Fibroblast of lung (primary cell): ENCODE results near the gene SNN. TPM values are rescaled to one million over a fixed set of nuclear protein-coding genes. Genes with fewer than 3 reads are reported as not detected.

ENCODE experiments used
- DNase-seq, 2 donors: peaks; one replicate each; pipeline versions ENCODE4 v3.0.0 to v3.0.0-alpha.2; 2010; ENCODE audit warnings: low read depth in 2 of 2
- H2AFZ ChIP-seq: 2 replicates; pipeline ENCODE4 v1.5.1; 2012; ENCODE audit warnings: low read length, control low read depth, inconsistent platforms
- H3K27ac ChIP-seq: 2 replicates; pipeline ENCODE4 v1.5.1; 2011; ENCODE audit warnings: low read length, control low read depth; ENCODE audit not compliant: insufficient read depth
- H3K27me3 ChIP-seq: 2 replicates; pipeline ENCODE4 v1.5.1; 2011; ENCODE audit warnings: mild to moderate bottlenecking, low read length; ENCODE audit not compliant: control insufficient read depth, insufficient read depth
- H3K36me3 ChIP-seq: 2 replicates; pipeline ENCODE4 v1.5.1; 2011; ENCODE audit warnings: low read length; ENCODE audit not compliant: control insufficient read depth, insufficient read depth
- H3K4me1 ChIP-seq: 2 replicates; pipeline ENCODE4 v1.5.1; 2011; ENCODE audit warnings: low read length; ENCODE audit not compliant: control insufficient read depth, insufficient read depth; ENCODE audit errors: extremely low read depth
- H3K4me2 ChIP-seq: 2 replicates; pipeline ENCODE4 v1.5.1; 2011; ENCODE audit warnings: low read length, control low read depth; ENCODE audit not compliant: insufficient read depth; ENCODE audit errors: extremely low read depth
- H3K4me3 ChIP-seq, 4 experiments: fragments of 200-600 bp in 1 of 4; sonication (generic) in 1 of 4; replicated peaks in 1 of 4; 2 replicates each; pipeline ENCODE4 v1.5.1; 2011 to 2016; ENCODE audit warnings: low read length in 4 of 4, low read depth in 3 of 4, mild to moderate bottlenecking in 3 of 4, control low read depth in 2 of 4, inconsistent platforms in 1 of 4, mixed read lengths in 1 of 4; ENCODE audit not compliant: insufficient read depth in 1 of 4; ENCODE audit errors: control extremely low read depth in 1 of 4
- H3K79me2 ChIP-seq: 2 replicates; pipeline ENCODE4 v1.5.1; 2012; ENCODE audit warnings: mild to moderate bottlenecking, low read length, inconsistent platforms; ENCODE audit not compliant: control insufficient read depth, insufficient read depth
- H3K9ac ChIP-seq: 2 replicates; pipeline ENCODE4 v1.5.1; 2011; ENCODE audit warnings: mild to moderate bottlenecking, low read length, control low read depth; ENCODE audit not compliant: insufficient read depth
- H3K9me3 ChIP-seq: 2 replicates; pipeline ENCODE4 v1.5.1; 2012; ENCODE audit warnings: low read depth, low read length; ENCODE audit not compliant: control insufficient read depth, insufficient read depth
- H4K20me1 ChIP-seq: 2 replicates; pipeline ENCODE4 v1.5.1; 2011; ENCODE audit warnings: low read length; ENCODE audit not compliant: control insufficient read depth, insufficient read depth; ENCODE audit errors: extremely low read depth
- CTCF ChIP-seq, 2 donors: IDR thresholded peaks in 1 of 2; conservative IDR thresholded peaks in 1 of 2; 1 replicate in 1 of 2; 2 replicates in 1 of 2; pipeline ENCODE4 v1.5.1; 2011 to 2012; ENCODE audit warnings: low read length in 2 of 2, control low read depth in 1 of 2, inconsistent platforms in 1 of 2, low read depth in 1 of 2, mild to moderate bottlenecking in 1 of 2
- EZH2 ChIP-seq: IDR thresholded peaks from 2 replicates; pipeline ENCODE4 v1.5.1; 2012; ENCODE audit warnings: low read length, control low read depth, mild to moderate bottlenecking; ENCODE audit errors: missing control alignments
- polyA plus RNA-seq, 2 donors: library from polyadenylated mRNA; depleted of rRNA in 1 of 2; stranded (reverse) in 1 of 2; unstranded in 1 of 2; fragments of >200 nt; gene quantifications; 2 replicates each; pipeline ENCODE4 v1.2.1, GENCODE V29; 2011 to 2012; ENCODE audit warnings: missing spikeins in 1 of 2
- total RNA-seq: library from RNA; depleted of rRNA; stranded (reverse); fragments of >200 nt; gene quantifications from 2 replicates; pipeline ENCODE4 v1.2.1, GENCODE V29; 2014

SNN gene
- total and polyA plus RNA-seq, 2 donors (not counting 1 experiment from before 2014, with no cell fraction given), result 17.5 to 24.9 TPM

GRCh38 chr16:11674001-11674817 lies 6.0 kb downstream of the SNN start:
- no peaks in the 10 kb centered on the region for H3K9me3 ChIP-seq
- H3K27me3 ChIP-seq, result no peaks in the 10 kb centered on the region
- TF ChIP-seq EZH2, result no peak
- TF ChIP-seq CTCF (conservative IDR thresholded peaks at IDR 0.05 in 1 of 2, IDR thresholded peaks at IDR 0.05 in 1 of 2; ENCODE audit: low read depth in 1 of 2, low read length in 2 of 2), result no peak
- H3K4me2 ChIP-seq, result no peak overlapping the region
- H3K27ac ChIP-seq, result no peak overlapping the region
- H2AFZ ChIP-seq, result no peak overlapping the region
- no peak overlapping the region for H3K4me3 ChIP-seq
- H4K20me1 ChIP-seq, result no peaks in the 10 kb centered on the region
- peaks cover 9% of the 10 kb centered on the region for H3K79me2 ChIP-seq
- peaks cover 28% of the 10 kb centered on the region for H3K4me1 ChIP-seq
- H3K9ac ChIP-seq, result no peak overlapping the region
- no peak for DNase-seq
- peaks cover 12% of the 10 kb centered on the region for H3K36me3 ChIP-seq

- Histone ChIP-seq H3K79me2 (peaks cover 7% of the 10 kb centered on the region), H3K4me1 (peaks cover 26% of the 10 kb centered on the region), H3K27ac (no peak overlapping the region), H3K36me3 (peaks cover 17% of the 10 kb centered on the region), H3K9ac (no peak overlapping the region), H4K20me1 (no peaks in the 10 kb centered on the region), H3K9me3 (no peaks in the 10 kb centered on the region), H2AFZ (no peak overlapping the region), H3K4me3 (no peak overlapping the region), H3K27me3 (no peaks in the 10 kb centered on the region), H3K4me2 (no peak overlapping the region)
- DNase-seq, result peak; percentile 29 to 51
- no peak for TF ChIP-seq CTCF (conservative IDR thresholded peaks at IDR 0.05 in 1 of 2, IDR thresholded peaks at IDR 0.05 in 1 of 2; ENCODE audit: low read depth in 1 of 2, low read length in 2 of 2)
- no peak for TF ChIP-seq EZH2
These were observed 6.7 kb downstream of the SNN start for GRCh38 chr16:11674818-11675560.
